Astrocyte of the spinal cord (primary cell): ENCODE results near the gene C4orf50.

Source experiments
- DNase-seq: peaks from one replicate; pipeline ENCODE4 v3.0.0; 2011; ENCODE audit warnings: low read depth, low spot score
- H3K4me3 ChIP-seq: 2 replicates; pipeline ENCODE4 v1.5.1; 2011; ENCODE audit warnings: low read depth, mild to moderate bottlenecking, low read length, moderate library complexity
- CTCF ChIP-seq: IDR thresholded peaks from 2 replicates; pipeline ENCODE4 v1.5.1; 2012; ENCODE audit warnings: low read depth, mild to moderate bottlenecking, low read length, inconsistent platforms
- in situ Hi-C: cut with HindIII; loops from 2 replicates; pipeline ENCODE4 v1.10.0; 2017; ENCODE audit warnings: low sequenced_read_pairs

The C4orf50 gene

GRCh38 chr4:6011686-6012085 lies 6.5 kb downstream of the C4orf50 start:
- no peak for DNase-seq
- H3K4me3 ChIP-seq, result no peak overlapping the region
- TF ChIP-seq CTCF, result no peak
- in situ Hi-C loops, result no loop called here

GRCh38 chr4:6011271-6011671 lies 7.0 kb downstream of the C4orf50 start:
- DNase-seq, result no peak
- TF ChIP-seq CTCF, result no peak
- no peak overlapping the region for H3K4me3 ChIP-seq
- in situ Hi-C loops, result no loop called here

- in situ Hi-C loops, result no loop called here
- TF ChIP-seq CTCF, result no peak
- DNase-seq, result no peak
- no peak overlapping the region for H3K4me3 ChIP-seq
Observed at GRCh38 chr4:6010789-6011188, 7.4 kb downstream of the C4orf50 start.

GRCh38 chr4:6009452-6009851 lies 8.8 kb downstream of the C4orf50 start:
- no peak for DNase-seq
- no peak overlapping the region for H3K4me3 ChIP-seq
- in situ Hi-C loops, result no loop called here
- TF ChIP-seq CTCF, result no peak

- DNase-seq, result no peak
- no peak for TF ChIP-seq CTCF
- in situ Hi-C loops, result no loop called here
- no peak overlapping the region for H3K4me3 ChIP-seq
Observed at GRCh38 chr4:6008766-6009385, 9.4 kb downstream of the C4orf50 start.

- in situ Hi-C loops, result no loop called here
- no peak for DNase-seq
Observed at GRCh38 chr4:6008092-6008551, 10.1 kb downstream of the C4orf50 start.

More at GRCh38 chr4:6008092-6008551, 10.1 kb downstream of the C4orf50 start:
- no peak overlapping the region for H3K4me3 ChIP-seq
- TF ChIP-seq CTCF, result no peak
